Hematopoietic multipotent progenitor cell treated with erythropoietin and hydrocortisone succinate and interleukin-3 and kit ligand, for 6 days (in vitro differentiated cells): Measurements from ENCODE around the gene DNM3.

Experiments
- DNase-seq: peaks from one replicate; pipeline ENCODE4 v3.0.0-alpha.2; 2015

DNM3 gene

DNA sequence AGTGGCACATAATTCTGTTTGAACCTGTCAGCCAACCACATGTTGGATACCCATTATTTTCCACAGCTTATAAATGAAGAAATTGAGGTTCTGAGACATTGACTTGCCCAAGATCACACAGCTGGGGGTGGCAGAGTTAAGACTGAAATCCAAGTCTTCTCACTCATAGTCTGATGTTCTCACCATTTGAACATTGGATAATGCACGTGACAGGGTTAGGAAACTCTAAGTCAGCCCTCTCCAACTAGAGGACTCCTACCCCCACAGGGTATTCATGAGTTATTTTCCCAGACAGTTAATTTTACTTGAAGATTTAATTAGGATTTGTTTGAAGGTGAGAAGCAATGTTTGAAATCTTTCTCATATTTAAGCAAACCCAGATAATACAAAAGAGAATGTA is 541.1 kb downstream of the DNM3 start:
- no peak for DNase-seq

DNA sequence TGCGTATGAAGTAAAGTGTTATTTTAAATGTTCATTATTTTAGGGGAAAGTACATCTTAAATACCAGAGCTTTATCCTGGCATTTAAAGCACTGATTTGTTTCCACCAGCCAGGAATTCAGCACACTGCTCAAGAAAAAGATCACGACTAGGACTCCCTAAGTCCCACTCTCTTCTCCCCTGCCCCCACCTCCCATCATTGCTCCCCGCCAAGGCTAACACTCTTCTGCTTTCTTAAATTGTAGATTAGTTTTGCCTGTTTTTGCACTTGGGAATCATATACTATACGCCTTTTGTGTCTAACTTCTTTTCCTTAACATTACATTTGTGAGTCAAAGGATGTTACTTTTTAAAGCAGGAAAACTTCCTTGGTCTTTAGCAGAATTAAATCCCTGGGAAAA is 541.7 kb downstream of the DNM3 start:
- DNase-seq = no peak

DNA sequence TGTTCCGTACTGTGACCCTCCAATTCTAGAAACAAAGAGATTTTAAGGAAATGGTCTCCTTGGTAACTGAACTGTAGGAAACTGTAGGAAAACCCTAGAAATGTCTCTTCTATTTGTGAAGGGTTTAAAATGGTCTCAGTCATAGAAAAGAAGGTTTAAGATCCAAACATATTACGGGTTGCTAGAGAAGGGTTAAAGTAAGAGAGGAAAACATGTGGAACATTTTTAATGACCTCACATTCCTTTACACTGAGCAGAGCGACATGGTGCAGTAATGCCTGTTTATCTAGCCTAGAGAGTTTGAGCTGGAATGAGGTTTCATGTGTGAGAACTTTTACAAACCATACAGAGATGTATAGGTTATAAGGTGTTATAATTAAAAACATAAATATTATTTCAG is 542.2 kb downstream of the DNM3 start:
- DNase-seq = no peak

DNA sequence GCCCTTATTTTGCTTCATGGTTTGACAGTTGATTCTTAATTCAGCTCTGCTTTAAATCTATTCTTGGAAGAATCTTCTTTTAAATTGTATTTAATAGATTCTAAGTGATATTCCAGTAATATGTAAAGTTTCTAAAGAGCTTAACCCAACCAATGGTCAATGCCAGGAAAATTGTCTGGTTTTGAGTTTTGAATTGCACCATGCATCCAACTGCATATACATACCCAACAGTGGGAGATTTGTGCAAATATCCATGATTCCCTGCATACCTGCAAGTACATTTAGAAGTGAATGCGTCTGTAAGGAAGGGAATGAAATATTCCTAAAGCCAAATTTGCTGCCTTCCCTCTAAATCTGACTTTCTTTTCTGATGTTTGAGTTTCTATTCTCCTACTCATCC is 543.4 kb downstream of the DNM3 start:
- DNase-seq = no peak

DNA sequence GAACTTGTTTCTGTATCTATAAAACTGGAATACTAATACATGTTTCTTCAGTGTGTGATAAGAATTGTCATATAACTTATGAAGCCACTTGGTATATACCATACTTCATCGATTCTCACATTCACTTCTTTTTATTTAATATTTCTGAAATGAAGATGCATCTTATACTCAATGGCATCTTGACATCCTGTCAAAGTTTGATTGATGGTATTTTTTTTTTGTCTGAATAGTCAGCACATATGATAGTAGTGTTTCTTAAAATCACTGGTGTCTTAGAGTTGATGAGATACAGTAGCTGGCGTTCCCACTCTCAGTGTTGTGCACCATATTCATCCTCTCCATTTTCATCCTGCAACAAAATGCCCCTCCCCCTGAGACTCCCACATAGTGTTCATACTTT is 544.7 kb downstream of the DNM3 start:
- no peak for DNase-seq

DNA sequence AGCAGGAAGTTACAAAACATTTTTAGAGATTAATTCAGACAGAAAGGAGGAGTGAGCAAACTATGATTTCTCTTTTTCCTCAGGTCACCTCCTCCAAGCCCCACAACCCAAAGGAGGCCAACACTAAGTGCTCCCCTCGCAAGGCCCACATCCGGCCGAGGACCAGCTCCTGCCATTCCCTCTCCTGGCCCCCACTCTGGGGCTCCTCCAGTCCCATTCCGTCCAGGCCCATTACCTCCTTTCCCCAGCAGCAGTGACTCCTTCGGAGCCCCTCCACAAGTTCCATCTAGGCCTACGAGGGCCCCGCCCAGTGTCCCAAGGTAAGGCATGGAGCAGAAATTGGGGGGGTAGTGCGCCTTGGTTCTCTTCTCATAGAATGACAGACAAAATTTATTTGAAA is 547.2 kb downstream of the DNM3 start:
- no peak for DNase-seq

DNA sequence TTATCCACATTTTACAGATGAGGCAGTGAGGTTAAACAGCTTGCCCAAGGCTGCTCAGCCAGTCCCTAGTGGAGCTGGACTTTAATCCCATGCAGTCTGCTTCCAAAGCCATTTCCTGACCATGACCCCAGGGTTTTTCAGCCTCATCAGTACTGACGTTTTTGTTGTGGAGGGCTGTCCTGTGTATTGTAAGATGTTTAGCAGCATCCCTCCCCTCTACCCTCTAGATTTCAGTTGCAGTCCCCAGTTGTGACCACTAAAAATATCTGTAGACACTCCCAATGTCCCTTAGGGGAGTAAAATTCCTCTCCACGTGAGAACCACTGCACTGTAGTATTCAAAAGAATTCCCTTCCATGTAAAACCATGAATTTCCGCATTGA is 549.0 kb downstream of the DNM3 start:
- DNase-seq = no peak

DNA sequence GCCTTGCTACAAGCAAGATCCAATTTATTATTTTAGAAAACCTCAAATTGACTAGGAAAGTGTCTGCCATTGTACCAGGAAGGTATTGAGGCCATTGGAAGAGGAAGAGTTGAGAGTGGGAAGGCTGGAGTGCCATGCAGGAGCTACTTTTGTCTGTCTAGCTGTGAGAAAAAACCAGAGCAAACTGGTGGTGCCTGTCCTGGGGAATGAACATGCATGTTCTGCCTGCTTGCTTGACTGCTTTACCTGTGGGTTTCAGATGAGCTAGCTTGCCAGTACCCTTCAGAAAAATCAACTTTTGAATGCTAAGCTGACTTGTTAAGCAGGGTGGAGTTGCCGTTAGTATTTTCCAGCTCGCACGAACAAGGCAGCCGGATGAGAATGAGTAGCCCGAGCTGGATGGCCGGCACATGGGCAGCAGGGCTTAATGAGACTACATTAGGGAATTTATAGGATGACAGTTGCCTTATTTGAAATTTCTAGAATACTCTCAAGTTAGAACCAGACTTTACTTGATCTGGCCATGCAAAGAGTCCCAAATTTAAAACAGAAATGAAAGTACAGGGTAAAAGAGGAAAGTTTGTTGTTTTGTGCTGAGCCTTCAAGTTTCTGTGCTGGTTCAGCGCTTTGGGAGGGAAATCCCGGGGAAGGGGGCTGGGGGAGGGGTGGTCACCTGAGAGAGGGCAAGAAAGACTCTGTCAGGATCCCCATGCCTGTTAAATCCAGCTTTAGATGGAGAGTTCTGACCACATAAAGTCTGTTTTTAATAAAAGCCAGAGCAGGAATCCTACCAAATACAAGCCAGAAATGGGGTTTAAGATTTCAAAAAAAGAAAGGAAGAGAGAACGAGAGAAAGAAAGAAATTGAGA is 549.6 kb downstream of the DNM3 start:
- DNase-seq = no peak

DNA sequence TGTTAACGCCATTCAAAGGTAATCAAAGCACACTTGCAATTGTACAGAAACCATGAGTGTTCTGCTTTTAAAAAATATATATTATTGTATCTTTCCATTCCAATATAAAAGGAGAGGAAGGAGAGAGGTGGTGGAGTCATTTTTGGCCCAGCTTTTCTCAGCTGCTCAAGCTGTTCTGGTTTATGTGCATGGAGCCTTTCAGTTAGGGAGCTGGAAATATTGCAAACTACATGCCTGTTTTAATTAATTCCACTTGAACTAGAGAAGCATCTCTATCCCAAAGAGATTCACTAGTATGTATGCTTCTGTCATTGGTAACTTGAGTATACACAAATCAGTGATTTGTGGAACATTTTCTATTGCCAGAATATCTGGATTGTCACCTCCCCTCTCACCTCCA is 550.7 kb downstream of the DNM3 start:
- no peak for DNase-seq

DNA sequence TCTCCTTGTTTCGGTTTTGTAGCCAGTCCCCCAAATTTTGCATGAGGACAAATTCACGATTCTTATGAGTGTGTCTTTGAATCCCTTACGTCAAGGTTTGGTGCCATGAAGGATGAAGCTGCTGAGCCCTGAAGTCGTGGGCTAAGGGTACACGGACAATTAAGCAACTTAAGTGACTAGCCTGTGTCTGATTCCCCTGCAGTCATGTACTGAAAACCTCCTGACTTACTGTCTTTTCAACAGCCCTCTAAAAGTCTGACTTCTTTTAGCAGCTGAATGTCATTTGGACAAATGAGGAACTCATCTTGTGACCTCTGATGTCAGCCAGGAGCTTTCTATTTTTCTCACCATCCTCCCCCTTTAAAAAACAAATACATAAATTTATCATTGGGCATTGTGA is 552.1 kb downstream of the DNM3 start:
- peak; percentile 10 for DNase-seq

DNA sequence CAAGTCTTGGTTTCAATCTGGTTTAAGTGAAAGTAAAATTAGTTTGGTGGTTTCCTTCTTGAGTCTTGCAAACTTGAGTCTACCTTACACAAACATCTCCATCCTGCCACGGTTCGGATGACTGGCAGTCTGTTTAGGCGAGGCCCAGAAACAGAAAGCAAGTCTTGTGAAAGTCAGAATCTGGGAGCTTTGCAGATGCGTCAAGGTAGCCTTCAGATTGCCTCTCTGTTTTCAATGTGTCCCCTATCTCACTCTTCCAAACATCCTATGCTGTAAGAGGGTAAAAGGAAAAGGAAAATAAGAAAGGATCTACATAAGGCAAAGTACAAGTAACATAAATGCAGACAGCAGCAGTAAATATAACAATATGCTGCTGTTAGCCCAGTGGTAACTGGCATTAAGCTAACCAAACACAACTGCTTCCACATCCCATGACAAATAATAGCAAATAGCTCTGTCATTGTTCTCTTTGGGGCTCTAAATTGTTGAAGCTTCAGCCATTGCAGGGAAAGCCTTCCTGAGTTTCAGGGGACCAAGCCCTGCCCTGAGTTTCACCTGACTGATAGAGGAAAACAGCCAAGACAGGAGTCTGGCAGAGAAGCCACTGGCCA is 552.9 kb downstream of the DNM3 start:
- no peak for DNase-seq

DNA sequence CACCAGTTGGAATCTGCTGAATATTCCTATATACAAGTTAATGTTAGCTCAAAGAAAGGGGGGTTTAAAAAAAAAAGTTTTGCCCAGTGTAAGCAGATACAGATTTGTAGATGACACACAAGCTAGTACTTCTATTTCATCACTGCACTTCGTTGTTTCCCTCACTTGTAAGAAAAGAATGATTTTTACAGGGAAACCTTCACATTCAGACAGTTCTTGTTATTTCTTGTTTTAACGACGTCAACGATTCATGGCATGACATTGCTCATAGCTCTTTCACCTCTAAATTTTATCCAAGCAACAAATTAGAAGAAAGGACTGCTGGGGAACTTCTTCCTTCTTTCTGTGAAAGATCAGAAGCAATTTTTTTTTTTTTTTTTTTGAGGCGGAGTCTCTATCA is 553.5 kb downstream of the DNM3 start:
- DNase-seq = no peak

DNA sequence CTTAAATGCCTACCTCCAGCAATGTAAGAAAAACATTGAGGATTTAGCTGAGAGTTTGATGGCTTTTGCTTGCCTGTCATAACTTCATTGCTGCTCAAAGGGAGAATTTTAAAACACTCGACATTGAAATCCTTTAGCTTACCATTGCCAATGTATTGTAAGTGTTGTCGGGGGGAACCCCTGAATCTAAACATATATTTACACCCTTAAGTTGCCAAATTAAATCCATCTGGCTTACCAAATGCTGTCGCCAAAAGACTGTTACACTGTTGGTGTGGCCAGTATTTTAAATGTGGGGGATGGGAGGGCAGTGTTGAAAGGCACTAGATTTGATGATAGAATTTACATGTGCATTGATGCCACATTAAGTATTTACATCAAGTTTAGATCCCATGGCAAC is 554.3 kb downstream of the DNM3 start:
- DNase-seq = no peak

DNA sequence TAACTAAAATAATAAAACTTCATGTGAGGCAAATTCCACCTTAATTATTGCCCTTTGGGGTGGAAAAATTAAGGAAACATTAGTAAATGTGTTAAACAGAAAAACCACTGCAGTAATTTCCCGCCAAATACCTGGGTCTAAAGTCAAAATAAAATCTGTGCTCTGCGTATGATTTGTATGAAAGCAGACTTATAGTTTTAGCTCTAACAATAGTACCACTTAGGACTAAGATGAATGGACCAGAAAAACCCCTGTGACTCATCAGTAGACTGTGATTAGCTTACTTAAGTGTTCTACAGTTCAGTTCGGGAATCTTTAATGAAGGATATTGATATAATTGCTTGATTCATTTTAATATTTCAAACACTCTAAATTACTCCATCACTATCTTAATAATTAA is 555.9 kb downstream of the DNM3 start:
- no peak for DNase-seq

DNA sequence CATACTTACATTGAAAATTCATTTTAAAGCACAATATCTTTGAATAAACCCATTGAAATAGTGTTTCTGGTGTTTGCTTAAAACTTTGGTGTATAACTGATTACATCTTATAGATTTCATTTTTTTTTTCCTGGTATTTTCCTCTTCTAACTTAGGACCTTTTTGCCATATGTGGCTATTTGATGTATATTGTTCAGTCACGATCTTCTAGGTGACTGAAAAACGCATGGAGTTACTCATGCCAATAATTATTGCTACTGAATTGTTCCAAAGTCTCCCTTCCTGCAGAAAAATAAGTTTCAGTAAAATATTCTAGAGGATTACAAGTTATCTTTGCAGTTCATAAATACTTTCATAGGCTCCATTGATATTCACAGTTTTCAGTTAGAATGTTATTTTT is 556.3 kb downstream of the DNM3 start:
- no peak for DNase-seq

DNA sequence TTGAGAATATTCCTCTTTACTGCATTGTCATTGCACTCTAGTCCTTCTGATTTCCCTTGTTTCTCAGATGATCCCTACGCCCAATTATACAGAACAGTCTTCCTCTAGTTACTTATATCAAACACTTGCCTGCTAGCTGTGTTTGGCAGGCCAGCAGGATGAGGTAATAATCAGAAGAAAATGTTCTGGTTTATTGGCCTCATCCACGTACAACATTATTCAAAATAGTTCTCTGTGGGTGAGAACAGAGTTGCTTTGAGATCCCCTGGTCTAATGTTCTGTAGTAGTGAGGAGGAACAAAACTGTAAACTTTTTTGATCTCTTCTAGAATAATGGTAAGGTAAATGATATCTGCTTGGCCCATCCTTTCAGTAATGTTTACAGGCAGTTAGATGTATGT is 556.9 kb downstream of the DNM3 start:
- DNase-seq = no peak

DNA sequence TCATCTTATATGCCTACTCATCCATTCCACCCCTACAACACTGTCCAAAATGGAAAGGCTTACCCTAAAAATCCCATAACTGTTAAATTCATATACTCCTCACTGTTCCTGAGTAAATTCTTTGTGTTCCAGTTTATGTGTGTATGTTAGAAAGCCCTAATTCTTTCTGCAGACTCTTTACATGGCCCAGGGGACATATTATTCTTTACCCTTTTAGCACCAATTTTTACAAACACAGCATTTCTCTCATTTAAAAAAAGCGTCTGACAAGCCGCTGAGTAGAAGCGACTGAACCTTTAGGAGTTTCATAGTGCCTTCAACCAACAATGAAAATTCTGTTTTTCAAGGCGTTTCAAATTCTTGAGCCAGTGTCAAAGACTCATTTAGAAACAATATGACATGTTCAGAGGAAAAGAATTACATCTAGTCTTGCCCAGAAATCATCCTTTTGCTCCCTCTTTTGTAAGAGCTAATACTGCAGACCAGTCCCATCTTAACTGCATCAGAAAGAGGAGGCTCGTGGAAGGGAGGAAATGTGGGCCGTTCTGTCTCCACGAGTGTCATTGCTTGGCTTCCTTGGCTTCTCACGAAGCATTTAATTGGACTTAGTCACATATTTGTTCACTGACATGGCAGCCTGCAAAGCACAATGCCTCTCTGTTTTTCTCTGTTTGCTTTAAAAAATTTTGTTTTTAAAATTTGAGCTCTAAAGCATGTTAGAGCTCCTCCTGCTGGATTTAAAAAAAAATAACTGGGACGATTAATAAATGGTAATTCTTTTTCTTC is 557.9 kb downstream of the DNM3 start:
- peak; percentile 63 for DNase-seq

DNA sequence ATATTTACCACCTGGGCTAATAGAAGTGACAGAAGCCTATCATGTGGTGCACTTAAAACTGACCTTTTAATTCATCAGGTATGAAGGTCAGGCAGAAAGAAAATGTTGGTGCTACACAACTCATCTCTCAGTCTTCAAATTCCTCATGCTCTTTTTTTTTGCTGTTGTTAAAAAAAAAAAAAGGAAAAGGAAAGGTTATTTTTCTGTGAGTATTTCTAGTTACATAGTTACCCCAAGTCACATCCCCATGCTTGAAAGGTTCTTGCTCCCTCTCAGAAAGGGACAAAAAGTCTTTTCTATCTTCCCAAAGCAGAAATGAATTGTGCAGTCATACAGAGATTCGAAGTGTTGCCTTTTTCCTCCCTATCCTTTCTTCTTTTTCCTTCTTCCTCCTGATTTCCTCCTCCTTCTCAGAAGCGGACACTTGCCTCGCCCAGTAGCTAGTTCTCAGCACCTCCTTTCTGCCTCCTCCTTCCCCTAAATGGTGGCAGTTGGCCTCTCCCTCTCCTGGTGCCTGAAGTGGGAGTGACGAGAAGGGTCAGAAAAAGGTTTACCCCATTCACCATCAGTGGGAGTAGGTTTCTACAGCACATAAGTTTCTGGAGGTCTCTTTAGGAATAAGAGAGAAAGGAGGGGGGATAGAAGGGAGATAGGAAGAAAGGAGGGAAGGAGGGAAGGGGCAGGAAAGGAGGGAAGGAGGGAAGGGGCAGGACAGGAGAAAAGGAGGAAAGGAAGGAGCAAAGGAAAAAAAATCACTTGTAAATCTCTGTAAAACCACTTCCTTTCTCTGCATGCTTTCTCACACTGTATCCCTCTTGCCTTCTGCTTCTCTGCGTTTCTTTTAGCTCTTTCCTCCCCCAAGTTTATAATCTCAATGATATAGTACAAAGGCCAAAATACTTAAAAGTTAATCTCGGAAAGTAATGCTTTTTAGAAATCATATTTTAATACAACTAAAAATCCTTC is 558.7 kb downstream of the DNM3 start:
- no peak for DNase-seq

DNA sequence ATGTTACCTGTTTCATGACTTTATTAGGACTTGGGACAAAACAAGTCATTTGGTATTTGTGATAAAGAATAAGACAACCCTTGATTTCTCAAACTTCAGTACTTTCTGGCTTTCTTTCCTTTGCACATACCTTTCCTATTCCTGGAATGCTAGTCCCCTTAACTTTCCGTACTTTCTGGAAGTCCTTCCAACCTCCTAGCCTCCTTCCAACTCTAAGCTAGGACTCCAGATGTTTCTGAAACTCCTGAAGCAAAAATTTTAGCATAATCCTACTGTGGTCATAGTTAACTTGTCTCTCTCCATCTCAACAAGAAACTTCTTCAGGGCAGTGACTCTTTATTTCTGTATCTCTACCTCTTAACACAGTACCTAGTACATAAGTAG is 559.4 kb downstream of the DNM3 start:
- no peak for DNase-seq

DNA sequence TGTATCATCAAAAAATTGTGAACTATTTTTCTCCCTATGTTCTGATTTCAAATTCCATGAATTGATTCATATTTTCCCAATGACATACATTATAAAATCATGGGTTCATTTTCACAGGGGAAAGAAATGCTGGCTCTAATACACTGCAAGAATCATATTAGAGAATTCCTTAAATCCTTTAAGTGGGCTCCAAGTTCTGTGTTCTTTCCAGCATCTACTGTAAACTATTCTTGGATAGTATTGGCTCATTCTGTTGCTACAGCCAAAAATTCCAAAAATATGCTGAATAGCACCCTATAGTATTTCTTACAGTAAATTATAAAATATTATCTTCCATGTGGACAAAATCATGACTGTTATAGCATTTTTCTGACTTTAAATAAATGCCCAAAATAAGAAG is 560.2 kb downstream of the DNM3 start:
- no peak for DNase-seq

DNA sequence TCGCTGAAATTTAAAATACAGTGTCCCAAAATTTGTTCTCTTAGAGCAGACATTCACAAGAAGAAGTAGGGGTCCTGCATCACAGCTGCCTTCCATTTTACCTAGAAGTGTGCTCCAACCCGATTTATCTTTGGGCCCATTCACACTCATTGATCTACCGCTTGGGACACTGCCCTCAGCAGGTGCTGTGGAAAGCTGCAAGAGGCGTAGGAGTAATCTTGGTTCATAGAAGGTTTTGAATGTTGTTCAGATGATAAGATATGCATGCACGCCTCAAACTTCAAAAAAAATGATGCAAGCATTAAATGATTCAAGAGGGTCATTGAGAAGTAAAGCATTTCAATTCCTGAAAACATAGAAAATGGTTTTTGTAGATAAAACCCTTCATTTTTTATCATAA is 560.6 kb downstream of the DNM3 start:
- DNase-seq = peak; percentile 52

DNA sequence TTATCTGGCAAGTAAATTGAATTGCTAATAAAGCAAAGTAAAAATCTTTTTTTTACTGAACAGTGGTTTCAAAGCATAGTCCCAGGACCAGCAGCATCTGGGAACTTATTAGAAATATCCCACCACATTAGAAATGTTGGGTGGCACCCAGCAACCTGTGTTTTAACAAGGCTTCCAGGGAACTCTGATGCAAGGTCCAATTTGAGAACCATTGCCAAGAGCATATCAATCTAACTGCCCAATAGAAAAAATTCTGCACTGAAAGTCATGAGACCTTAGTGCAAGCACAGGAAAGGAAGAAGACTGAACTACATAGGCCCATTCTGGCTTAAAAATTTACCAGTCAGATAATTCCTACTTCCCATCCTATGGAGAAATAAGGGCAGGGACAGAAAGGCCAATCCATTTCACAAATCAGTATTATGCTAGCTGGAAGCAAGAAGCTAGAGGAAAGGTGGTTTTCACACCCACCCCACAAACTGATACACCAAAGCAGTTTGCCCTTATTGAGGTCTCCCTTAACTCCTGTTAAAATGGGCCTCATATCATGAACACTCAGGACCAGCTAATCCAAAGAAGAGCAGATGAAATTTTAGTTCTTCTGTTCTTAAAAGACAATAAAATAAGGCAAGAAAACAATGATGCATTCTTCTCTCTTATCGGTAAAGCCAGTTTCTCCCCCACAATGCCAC is 561.7 kb downstream of the DNM3 start:
- no peak for DNase-seq
